Cardiac atrium fibroblast (primary cell): ENCODE measurements around the gene ISCU. TPM values are rescaled to one million over a fixed set of nuclear protein-coding genes. Genes with fewer than 3 reads are reported as not detected.

Experiments
- total RNA-seq: library from RNA; depleted of rRNA; stranded (reverse); fragments of >200 nt; gene quantifications from 2 replicates; pipeline ENCODE4 v1.2.3, GENCODE V29; 2015

The ISCU gene
- 67.9 and 71.3 TPM in 2 replicates for total RNA-seq

GRCh38 chr12:108562348-108563135, at the start of gene ISCU:
Gene ISCU (plus strand): TSS chr12:108562596. CDS start chr12:108562623, 27 bp downstream.

GRCh38 chr12:108514973-108515814, 47.2 kb upstream of the ISCU start, which contains the start of gene FICD:
Gene FICD (plus strand): TSS chr12:108515277. CDS start chr12:108516973, 1,696 bp downstream.

GRCh38 chr12:108560752-108561719, 1.4 kb upstream of the ISCU start, which contains the start of gene SART3:
Gene SART3 (minus strand): TSS chr12:108561173. CDS start chr12:108561154, 19 bp downstream.

GRCh38 chr12:108597559-108598471, 35.4 kb downstream of the ISCU start, which contains the start of gene TMEM119:
Gene TMEM119 (minus strand): TSS chr12:108598084. CDS start chr12:108592383, 5,701 bp downstream.

Other genes with a start within 250 kb of the ISCU start
- 0.18 and 0.32 TPM in 2 replicates for gene CMKLR1, start 223.3 kb upstream of the ISCU start, total RNA-seq
- gene FICD, start 47.3 kb upstream of the ISCU start, total RNA-seq = 7.9 and 8.3 TPM in 2 replicates
- 24.4 and 28.0 TPM in 2 replicates for gene SART3, start 1.4 kb upstream of the ISCU start, total RNA-seq
- 1.3 TPM in 1 of 2 replicates, not detected in the other for gene TMEM119, start 35.5 kb downstream of the ISCU start, total RNA-seq
- gene SELPLG, start 71.3 kb downstream of the ISCU start, total RNA-seq = 0.72 and 0.97 TPM in 2 replicates
- gene CORO1C, start 168.9 kb downstream of the ISCU start, total RNA-seq = 67.3 and 85.9 TPM in 2 replicates